OCI-M1 (cell line): Measurements from ENCODE around the gene CELF4.
"Not testable (repeated sequence)": the region's sequence is repeated elsewhere in the genome, so short reads cannot be mapped to it uniquely, and the experiment has no call there.

Experiments used
- DNase-seq: peaks from one replicate; lab custom pipeline; 2025; lab: John Stamatoyannopoulos, UW

The CELF4 gene

GRCh38 chr18:37389684-37390368 lies 175.8 kb downstream of the CELF4 start:
- no peak for DNase-seq

- DNase-seq: no peak
Observed at GRCh38 chr18:37389041-37389440, 176.6 kb downstream of the CELF4 start.

GRCh38 chr18:37388413-37388812 lies 177.2 kb downstream of the CELF4 start:
- DNase-seq: no peak

GRCh38 chr18:37385846-37386778 lies 179.5 kb downstream of the CELF4 start:
- peak; percentile 56 for DNase-seq

GRCh38 chr18:37383846-37384595 lies 181.6 kb downstream of the CELF4 start:
- no peak for DNase-seq

- peak; percentile 3 for DNase-seq
Observed at GRCh38 chr18:37383036-37383785, 182.4 kb downstream of the CELF4 start.

- no peak for DNase-seq
Observed at GRCh38 chr18:37381554-37381953, 184.0 kb downstream of the CELF4 start.

GRCh38 chr18:37380546-37381110 lies 185.0 kb downstream of the CELF4 start:
- no peak for DNase-seq

GRCh38 chr18:37378336-37379010 lies 187.1 kb downstream of the CELF4 start:
- no peak for DNase-seq

GRCh38 chr18:37375181-37375580 lies 190.4 kb downstream of the CELF4 start:
- no peak for DNase-seq

- DNase-seq: no peak
Observed at GRCh38 chr18:37368110-37368954, 197.3 kb downstream of the CELF4 start.

GRCh38 chr18:37364237-37364636 lies 201.4 kb downstream of the CELF4 start:
- no peak for DNase-seq

GRCh38 chr18:37362158-37362890 lies 203.3 kb downstream of the CELF4 start:
- no peak for DNase-seq

GRCh38 chr18:37361335-37362157 lies 204.1 kb downstream of the CELF4 start:
- no peak for DNase-seq

GRCh38 chr18:37358061-37358460 lies 207.5 kb downstream of the CELF4 start:
- not testable (repeated sequence) for DNase-seq

GRCh38 chr18:37355772-37356171 lies 209.8 kb downstream of the CELF4 start:
- no peak for DNase-seq

- no peak for DNase-seq
Observed at GRCh38 chr18:37351110-37351509, 214.5 kb downstream of the CELF4 start.

GRCh38 chr18:37348729-37349128 lies 216.9 kb downstream of the CELF4 start:
- DNase-seq: no peak
